ENCODE results near the gene MBD6. TPM values are rescaled to one million over a fixed set of nuclear protein-coding genes. Genes with fewer than 3 reads are reported as not detected.
"Not testable (repeated sequence)": the region's sequence is repeated elsewhere in the genome, so short reads cannot be mapped to it uniquely, and the experiment has no call there.

MBD6 gene
- total and polyA plus RNA-seq, 2 donors = 5.6 to 60.5 TPM

DNA sequence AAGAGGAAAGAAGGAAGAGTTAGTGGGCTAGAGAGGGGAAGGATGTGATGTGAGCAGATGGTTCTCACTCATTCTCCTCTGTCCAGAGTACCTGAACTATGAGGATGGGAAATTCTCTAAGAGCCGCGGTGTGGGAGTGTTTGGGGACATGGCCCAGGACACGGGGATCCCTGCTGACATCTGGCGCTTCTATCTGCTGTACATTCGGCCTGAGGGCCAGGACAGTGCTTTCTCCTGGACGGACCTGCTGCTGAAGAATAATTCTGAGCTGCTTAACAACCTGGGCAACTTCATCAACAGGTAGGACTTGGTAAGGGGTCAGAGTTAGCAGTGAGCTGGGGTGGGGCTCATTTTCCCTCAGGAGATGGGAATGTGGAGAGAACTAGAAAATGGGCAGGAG, 10.0 kb upstream of the MBD6 start:
- peaks cover 73 to 79% of the 10 kb centered on the region in 2 donors for H3K36me3 ChIP-seq (ENCODE audit: control insufficient read depth in 2 of 2, insufficient read depth in 2 of 2, low read length in 1 of 2)
- no peak for DNase-seq (ENCODE audit: low read depth in 6 of 9, low spot score in 9 of 9)

DNA sequence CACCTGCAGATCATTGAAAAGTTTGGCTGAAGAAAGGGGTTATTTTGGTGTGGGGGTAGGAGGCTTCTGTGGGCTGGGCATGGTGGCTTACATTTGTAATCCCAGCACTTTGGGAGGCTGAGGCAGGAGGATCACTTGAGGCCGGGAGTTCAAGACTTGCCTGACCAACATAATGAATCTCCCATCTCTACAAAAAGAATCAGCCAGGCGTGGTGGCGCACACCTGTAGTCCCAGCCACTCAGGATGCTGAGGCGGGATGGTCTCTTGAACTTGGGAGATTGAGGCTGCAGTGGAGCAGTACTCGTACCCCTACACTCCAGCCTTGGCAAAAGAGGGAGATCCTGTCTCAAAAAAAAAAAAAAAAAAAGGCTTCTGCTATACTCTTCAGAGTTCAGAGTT, 9.4 kb upstream of the MBD6 start:
- Histone ChIP-seq H3K27ac (ENCODE audit: low read depth in 1 of 2, low read length in 1 of 2) (no peak overlapping the region), H3K4me1 (ENCODE audit: control insufficient read depth in 2 of 2, insufficient read depth in 2 of 2, low read length in 2 of 2) (peaks cover 0 to 3% of the 10 kb centered on the region in 2 donors), H3K4me3 (ENCODE audit: low read length in 2 of 2) (no peak overlapping the region), H3K27me3 (ENCODE audit: control insufficient read depth in 2 of 2, insufficient read depth in 1 of 2, low read length in 1 of 2) (no peaks in the 10 kb centered on the region), H3K9me3 (ENCODE audit: control insufficient read depth in 2 of 2, insufficient read depth in 1 of 2, low read length in 1 of 2) (peaks cover 0 to 3% of the 10 kb centered on the region in 2 donors), H3K36me3 (ENCODE audit: control insufficient read depth in 2 of 2, insufficient read depth in 2 of 2, low read length in 1 of 2) (peaks cover 75 to 85% of the 10 kb centered on the region in 2 donors)
- DNase-seq (ENCODE audit: low read depth in 6 of 9, low spot score in 9 of 9) = no peak
- 96% methylated on average over 5 of the region's 5 CpGs for WGBS

More for the DNA sequence above, 10.0 kb upstream of the MBD6 start:
- WGBS = 98% methylated on average over 6 of the region's 6 CpGs
- H3K4me3 ChIP-seq (ENCODE audit: low read length in 2 of 2) = no peak overlapping the region
- no peak overlapping the region for H3K27ac ChIP-seq (ENCODE audit: low read depth in 1 of 2, low read length in 1 of 2)
- H3K27me3 ChIP-seq (ENCODE audit: control insufficient read depth in 2 of 2, insufficient read depth in 1 of 2, low read length in 1 of 2) = no peaks in the 10 kb centered on the region
- peaks cover 0 to 3% of the 10 kb centered on the region in 2 donors for H3K9me3 ChIP-seq (ENCODE audit: control insufficient read depth in 2 of 2, insufficient read depth in 1 of 2, low read length in 1 of 2)
- H3K4me1 ChIP-seq (ENCODE audit: control insufficient read depth in 2 of 2, insufficient read depth in 2 of 2, low read length in 2 of 2) = no peaks in the 10 kb centered on the region

- WGBS = 98% methylated on average over 6 of the region's 6 CpGs
- H3K27ac ChIP-seq (ENCODE audit: low read depth in 1 of 2, low read length in 1 of 2); H3K4me1 ChIP-seq (ENCODE audit: control insufficient read depth in 2 of 2, insufficient read depth in 2 of 2, low read length in 2 of 2); DNase-seq (ENCODE audit: low read depth in 6 of 9, low spot score in 9 of 9); H3K4me3 ChIP-seq (ENCODE audit: low read length in 2 of 2); H3K9me3 ChIP-seq (ENCODE audit: control insufficient read depth in 2 of 2, insufficient read depth in 1 of 2, low read length in 1 of 2); H3K27me3 ChIP-seq (ENCODE audit: control insufficient read depth in 2 of 2, insufficient read depth in 1 of 2, low read length in 1 of 2): not testable (repeated sequence)
- peaks cover 76 to 87% of the 10 kb centered on the region in 2 donors for H3K36me3 ChIP-seq (ENCODE audit: control insufficient read depth in 2 of 2, insufficient read depth in 2 of 2, low read length in 1 of 2)
Measured at GRCh38 chr12:57513677-57514076, 8.9 kb upstream of the MBD6 start.

GRCh38 chr12:57514246-57514645, 8.4 kb upstream of the MBD6 start:
- 98% methylated on average over 9 of the region's 9 CpGs for WGBS
- H3K27ac ChIP-seq (ENCODE audit: low read depth in 1 of 2, low read length in 1 of 2); H3K4me3 ChIP-seq (ENCODE audit: low read length in 2 of 2); H3K27me3 ChIP-seq (ENCODE audit: control insufficient read depth in 2 of 2, insufficient read depth in 1 of 2, low read length in 1 of 2); DNase-seq (ENCODE audit: low read depth in 6 of 9, low spot score in 9 of 9); H3K4me1 ChIP-seq (ENCODE audit: control insufficient read depth in 2 of 2, insufficient read depth in 2 of 2, low read length in 2 of 2); H3K9me3 ChIP-seq (ENCODE audit: control insufficient read depth in 2 of 2, insufficient read depth in 1 of 2, low read length in 1 of 2): not testable (repeated sequence)
- H3K36me3 ChIP-seq (ENCODE audit: control insufficient read depth in 2 of 2, insufficient read depth in 2 of 2, low read length in 1 of 2) = peaks cover 76 to 88% of the 10 kb centered on the region in 2 donors

- peaks cover 75 to 84% of the 10 kb centered on the region in 2 donors for H3K36me3 ChIP-seq (ENCODE audit: control insufficient read depth in 2 of 2, insufficient read depth in 2 of 2, low read length in 1 of 2)
- peaks cover 10% of the 10 kb centered on the region in 2 donors for H3K4me1 ChIP-seq (ENCODE audit: control insufficient read depth in 2 of 2, insufficient read depth in 2 of 2, low read length in 2 of 2)
- H3K27me3 ChIP-seq (ENCODE audit: control insufficient read depth in 2 of 2, insufficient read depth in 1 of 2, low read length in 1 of 2) = no peaks in the 10 kb centered on the region
- WGBS = 97% methylated on average over 9 of the region's 9 CpGs
- no peak overlapping the region for H3K4me3 ChIP-seq (ENCODE audit: low read length in 2 of 2)
- DNase-seq (ENCODE audit: low read depth in 6 of 9, low spot score in 9 of 9) = no peak
- H3K27ac ChIP-seq (ENCODE audit: low read depth in 1 of 2, low read length in 1 of 2) = no peak overlapping the region
- peaks cover 0 to 3% of the 10 kb centered on the region in 2 donors for H3K9me3 ChIP-seq (ENCODE audit: control insufficient read depth in 2 of 2, insufficient read depth in 1 of 2, low read length in 1 of 2)
Measured at GRCh38 chr12:57514720-57515407, 7.8 kb upstream of the MBD6 start.

- WGBS = 98% methylated on average over 3 of the region's 3 CpGs
- H3K36me3 ChIP-seq (ENCODE audit: control insufficient read depth in 2 of 2, insufficient read depth in 2 of 2, low read length in 1 of 2) = peaks cover 69 to 77% of the 10 kb centered on the region in 2 donors
- peaks cover 0 to 3% of the 10 kb centered on the region in 2 donors for H3K9me3 ChIP-seq (ENCODE audit: control insufficient read depth in 2 of 2, insufficient read depth in 1 of 2, low read length in 1 of 2)
- H3K27ac ChIP-seq (ENCODE audit: low read depth in 1 of 2, low read length in 1 of 2) = no peak overlapping the region
- H3K27me3 ChIP-seq (ENCODE audit: control insufficient read depth in 2 of 2, insufficient read depth in 1 of 2, low read length in 1 of 2) = no peaks in the 10 kb centered on the region
- peaks cover 10% of the 10 kb centered on the region in 2 donors for H3K4me1 ChIP-seq (ENCODE audit: control insufficient read depth in 2 of 2, insufficient read depth in 2 of 2, low read length in 2 of 2)
- no peak overlapping the region for H3K4me3 ChIP-seq (ENCODE audit: low read length in 2 of 2)
- no peak for DNase-seq (ENCODE audit: low read depth in 6 of 9, low spot score in 9 of 9)
Measured at GRCh38 chr12:57515408-57515933, 7.2 kb upstream of the MBD6 start.

- Histone ChIP-seq H3K9me3 (ENCODE audit: control insufficient read depth in 2 of 2, insufficient read depth in 1 of 2, low read length in 1 of 2) (peaks cover 0 to 3% of the 10 kb centered on the region in 2 donors), H3K27me3 (ENCODE audit: control insufficient read depth in 2 of 2, insufficient read depth in 1 of 2, low read length in 1 of 2) (no peaks in the 10 kb centered on the region), H3K4me1 (ENCODE audit: control insufficient read depth in 2 of 2, insufficient read depth in 2 of 2, low read length in 2 of 2) (peaks cover 10 to 13% of the 10 kb centered on the region in 2 donors), H3K27ac (ENCODE audit: low read depth in 1 of 2, low read length in 1 of 2) (no peak overlapping the region), H3K4me3 (ENCODE audit: low read length in 2 of 2) (no peak overlapping the region), H3K36me3 (ENCODE audit: control insufficient read depth in 2 of 2, insufficient read depth in 2 of 2, low read length in 1 of 2) (peaks cover 63 to 74% of the 10 kb centered on the region in 2 donors)
- WGBS = 95% methylated on average over 11 of the region's 11 CpGs
- no peak for DNase-seq (ENCODE audit: low read depth in 6 of 9, low spot score in 9 of 9)
Measured at GRCh38 chr12:57515934-57516541, 6.6 kb upstream of the MBD6 start.

GRCh38 chr12:57516617-57517153, 5.9 kb upstream of the MBD6 start:
- H3K4me1 ChIP-seq (ENCODE audit: control insufficient read depth in 2 of 2, insufficient read depth in 2 of 2, low read length in 2 of 2) = peaks cover 16 to 20% of the 10 kb centered on the region in 2 donors
- peaks cover 56 to 67% of the 10 kb centered on the region in 2 donors for H3K36me3 ChIP-seq (ENCODE audit: control insufficient read depth in 2 of 2, insufficient read depth in 2 of 2, low read length in 1 of 2)
- no peak for DNase-seq (ENCODE audit: low read depth in 6 of 9, low spot score in 9 of 9)
- peaks cover 0 to 3% of the 10 kb centered on the region in 2 donors for H3K9me3 ChIP-seq (ENCODE audit: control insufficient read depth in 2 of 2, insufficient read depth in 1 of 2, low read length in 1 of 2)
- WGBS = 96% methylated on average over 11 of the region's 11 CpGs
- no peak overlapping the region for H3K4me3 ChIP-seq (ENCODE audit: low read length in 2 of 2)
- no peaks in the 10 kb centered on the region for H3K27me3 ChIP-seq (ENCODE audit: control insufficient read depth in 2 of 2, insufficient read depth in 1 of 2, low read length in 1 of 2)
- no peak overlapping the region for H3K27ac ChIP-seq (ENCODE audit: low read depth in 1 of 2, low read length in 1 of 2)

DNA sequence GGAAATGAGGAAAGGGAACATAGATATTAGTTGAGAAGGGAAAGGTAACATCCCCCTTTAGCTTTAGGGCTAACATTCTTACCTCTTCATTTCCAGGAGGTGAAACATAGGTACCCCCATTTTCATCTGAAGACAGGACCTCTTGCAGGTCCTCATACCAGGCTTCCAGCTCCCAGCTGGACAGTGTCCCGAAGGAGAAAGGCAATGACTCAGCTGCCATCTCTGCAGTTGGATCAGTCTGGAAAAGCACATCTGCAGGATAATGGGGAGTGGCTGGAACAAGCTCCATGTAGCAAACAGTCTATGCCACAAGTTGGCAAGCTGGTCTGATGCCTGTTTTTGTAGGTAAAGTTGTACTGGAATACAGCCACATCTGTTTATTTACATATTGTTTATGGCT, 5.4 kb upstream of the MBD6 start:
- no peak for DNase-seq (ENCODE audit: low read depth in 6 of 9, low spot score in 9 of 9)
- peaks cover 51 to 62% of the 10 kb centered on the region in 2 donors for H3K36me3 ChIP-seq (ENCODE audit: control insufficient read depth in 2 of 2, insufficient read depth in 2 of 2, low read length in 1 of 2)
- H3K4me3 ChIP-seq (ENCODE audit: low read length in 2 of 2) = no peak overlapping the region
- peaks cover 0 to 3% of the 10 kb centered on the region in 2 donors for H3K9me3 ChIP-seq (ENCODE audit: control insufficient read depth in 2 of 2, insufficient read depth in 1 of 2, low read length in 1 of 2)
- H3K4me1 ChIP-seq (ENCODE audit: control insufficient read depth in 2 of 2, insufficient read depth in 2 of 2, low read length in 2 of 2) = peaks cover 16 to 25% of the 10 kb centered on the region in 2 donors
- no peak overlapping the region for H3K27ac ChIP-seq (ENCODE audit: low read depth in 1 of 2, low read length in 1 of 2)
- 98% methylated on average over 1 of the region's 1 CpG for WGBS
- no peaks in the 10 kb centered on the region for H3K27me3 ChIP-seq (ENCODE audit: control insufficient read depth in 2 of 2, insufficient read depth in 1 of 2, low read length in 1 of 2)

Measured in thymus (tissue), 11 donors.